HTERT RPE-1 (cell line): ENCODE results near the gene PCDH19.
"Not testable (repeated sequence)": the region's sequence is repeated elsewhere in the genome, so short reads cannot be mapped to it uniquely, and the experiment has no call there.

Source experiments
- in situ Hi-C: fragments of 300-500 bp; cut with MboI; formaldehyde crosslinking; loops from 4 replicates; pipeline ENCODE4 v1.14.3; 2020; ENCODE audit warnings: low sequenced_read_pairs

The PCDH19 gene, protein sequence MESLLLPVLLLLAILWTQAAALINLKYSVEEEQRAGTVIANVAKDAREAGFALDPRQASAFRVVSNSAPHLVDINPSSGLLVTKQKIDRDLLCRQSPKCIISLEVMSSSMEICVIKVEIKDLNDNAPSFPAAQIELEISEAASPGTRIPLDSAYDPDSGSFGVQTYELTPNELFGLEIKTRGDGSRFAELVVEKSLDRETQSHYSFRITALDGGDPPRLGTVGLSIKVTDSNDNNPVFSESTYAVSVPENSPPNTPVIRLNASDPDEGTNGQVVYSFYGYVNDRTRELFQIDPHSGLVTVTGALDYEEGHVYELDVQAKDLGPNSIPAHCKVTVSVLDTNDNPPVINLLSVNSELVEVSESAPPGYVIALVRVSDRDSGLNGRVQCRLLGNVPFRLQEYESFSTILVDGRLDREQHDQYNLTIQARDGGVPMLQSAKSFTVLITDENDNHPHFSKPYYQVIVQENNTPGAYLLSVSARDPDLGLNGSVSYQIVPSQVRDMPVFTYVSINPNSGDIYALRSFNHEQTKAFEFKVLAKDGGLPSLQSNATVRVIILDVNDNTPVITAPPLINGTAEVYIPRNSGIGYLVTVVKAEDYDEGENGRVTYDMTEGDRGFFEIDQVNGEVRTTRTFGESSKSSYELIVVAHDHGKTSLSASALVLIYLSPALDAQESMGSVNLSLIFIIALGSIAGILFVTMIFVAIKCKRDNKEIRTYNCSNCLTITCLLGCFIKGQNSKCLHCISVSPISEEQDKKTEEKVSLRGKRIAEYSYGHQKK (N-terminal part only)

DNA sequence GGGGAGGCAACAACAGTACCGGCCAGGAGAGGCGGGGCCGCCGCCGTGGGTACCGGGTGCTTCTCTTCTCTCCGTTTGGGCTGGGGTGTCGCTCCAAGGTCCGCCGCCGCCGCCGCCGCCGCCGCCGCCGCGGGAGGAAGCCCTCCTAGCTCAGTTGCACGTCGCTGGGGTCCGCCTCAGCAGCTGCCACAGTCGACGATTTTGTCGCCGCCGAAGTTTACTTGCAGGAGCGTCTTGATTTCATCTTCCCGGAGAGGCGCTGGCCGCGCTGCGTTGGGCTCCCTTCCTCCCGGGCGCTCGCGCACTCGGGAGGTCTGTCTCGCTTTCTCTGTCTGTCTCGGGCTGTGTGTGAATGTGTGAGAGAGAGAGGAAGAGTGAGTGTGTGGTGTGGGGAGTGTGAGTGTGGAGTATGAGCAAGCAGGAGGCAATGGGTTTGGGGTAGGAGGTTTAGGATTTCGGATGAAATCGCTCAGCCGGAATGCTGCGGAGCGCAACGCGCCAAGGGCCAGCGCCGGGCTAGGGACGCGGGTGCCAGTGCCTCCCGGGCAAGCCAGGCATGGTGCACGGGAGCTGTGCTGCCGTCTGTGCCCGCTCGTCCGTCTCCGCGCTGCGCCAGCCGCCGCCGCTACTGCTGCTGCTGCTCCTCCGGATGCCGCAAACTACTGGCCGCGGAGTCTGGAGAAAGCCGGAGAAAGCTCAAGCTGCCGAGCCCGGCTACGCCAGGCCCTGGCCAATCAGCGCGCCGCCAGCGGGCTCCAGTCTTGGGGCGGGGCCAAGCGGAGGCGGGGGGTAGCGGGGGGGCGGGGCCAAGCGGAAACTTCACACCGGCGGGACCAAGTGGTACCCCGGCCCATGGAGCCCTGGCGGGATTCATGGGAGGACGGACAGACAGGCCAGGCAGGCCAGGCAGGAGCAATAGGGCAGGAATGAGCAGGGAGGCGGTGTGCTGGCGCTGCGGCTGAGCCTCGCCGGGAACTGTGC, at the start of gene PCDH19:
Gene PCDH19, minus strand, starts transcription at position 664 of the 981 bp plus-strand sequence. CDS start 1,676 bp downstream, outside the sequence.
- in situ Hi-C loops: no loop called here

DNA sequence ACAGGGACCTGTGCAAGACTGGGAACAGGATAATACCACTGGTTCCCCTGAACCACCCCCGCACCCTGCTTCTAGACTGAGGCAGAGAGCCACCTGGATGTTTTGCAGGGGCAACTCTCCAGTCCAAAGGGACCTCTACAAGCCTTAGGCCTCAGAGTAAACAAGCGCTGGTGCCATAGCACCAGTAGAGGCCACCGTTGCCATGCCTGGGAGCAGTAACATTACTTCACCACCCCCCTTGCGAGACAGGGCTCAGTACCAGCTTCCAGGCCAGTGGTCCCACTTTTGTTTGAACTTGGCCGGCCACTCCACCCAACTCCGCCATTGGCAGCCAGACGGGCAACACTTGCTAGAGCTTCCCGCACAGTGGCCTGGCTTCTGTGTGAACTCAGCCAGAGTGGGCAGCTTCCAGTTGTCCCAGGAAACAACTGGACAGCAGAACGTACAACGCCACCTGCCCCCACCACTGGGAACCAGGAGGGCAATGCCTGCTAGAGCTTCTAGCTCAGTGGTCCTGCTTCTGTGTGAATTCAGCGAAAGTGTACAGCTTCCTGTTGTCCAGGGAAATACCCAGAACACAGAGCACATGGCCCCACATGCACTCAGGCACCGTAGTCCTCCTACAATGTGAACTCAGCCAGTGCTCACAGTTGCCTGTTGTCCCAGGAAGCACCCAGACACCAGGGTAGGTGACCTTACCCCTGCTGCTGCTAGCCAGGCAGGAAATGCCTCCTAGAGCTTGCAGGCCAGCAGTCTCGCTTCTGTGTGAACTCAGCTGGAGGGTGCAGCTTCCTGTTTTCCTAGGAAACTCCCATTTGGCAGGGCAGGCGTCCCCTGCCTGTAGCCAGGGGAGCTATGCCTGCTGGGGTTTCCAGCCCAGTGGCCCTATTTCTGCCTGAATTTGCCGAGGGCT, 39.9 kb upstream of the PCDH19 start:
- in situ Hi-C loops: no loop called here

DNA sequence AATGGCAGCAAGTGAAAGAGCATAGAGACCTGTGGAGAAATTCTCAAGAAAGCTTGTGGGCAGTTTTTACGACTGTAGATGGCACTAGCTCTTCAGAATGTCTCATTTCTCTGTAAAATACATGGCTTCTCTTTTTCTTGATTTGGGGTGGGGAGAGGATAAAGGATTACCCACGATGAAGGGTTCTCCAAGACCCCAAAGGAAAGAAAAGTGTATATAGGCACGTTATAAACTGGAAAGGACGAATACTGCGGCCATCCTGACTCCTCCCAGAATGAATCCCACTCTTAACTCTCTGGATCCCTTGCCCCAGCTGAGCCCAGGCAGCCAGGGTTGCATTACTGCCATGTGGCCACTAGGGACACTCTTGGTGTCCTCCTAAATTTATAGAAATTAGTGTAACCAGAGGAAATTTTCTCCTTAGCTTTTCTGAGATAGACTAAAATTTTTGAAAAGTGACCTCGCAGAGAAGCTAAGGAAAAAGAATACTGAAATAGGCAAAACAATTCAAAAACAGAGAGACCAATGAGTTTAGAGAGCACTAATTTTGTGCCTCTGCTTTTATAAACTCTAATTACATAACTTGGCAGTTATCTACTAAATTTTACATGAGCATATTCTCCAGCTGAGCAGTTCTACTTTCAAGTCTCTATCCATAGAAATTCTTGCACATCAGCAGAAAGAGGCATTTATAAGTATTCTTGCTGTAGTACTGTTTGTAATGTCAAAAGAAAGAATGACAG, 37.8 kb upstream of the PCDH19 start:
- in situ Hi-C loops: no loop called here

DNA sequence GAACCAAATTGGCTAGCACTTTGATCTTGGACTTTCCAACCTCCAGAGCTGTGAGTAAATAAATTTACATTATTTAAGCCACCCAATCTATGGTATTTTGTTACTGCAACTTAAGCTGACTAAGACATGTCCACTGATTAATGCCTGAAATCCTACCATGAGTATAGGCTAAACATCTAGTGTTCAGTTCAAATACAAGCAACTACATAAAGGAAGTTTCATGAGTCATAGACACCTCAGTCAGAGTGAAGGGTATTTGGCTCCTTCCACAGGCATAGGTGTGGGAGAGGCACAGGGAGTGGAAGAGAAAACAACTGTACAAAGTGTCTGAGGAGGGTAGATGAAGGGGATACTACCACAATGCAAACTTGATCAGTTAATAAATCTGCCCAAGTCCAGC, 35.5 kb upstream of the PCDH19 start:
- in situ Hi-C loops: no loop called here

DNA sequence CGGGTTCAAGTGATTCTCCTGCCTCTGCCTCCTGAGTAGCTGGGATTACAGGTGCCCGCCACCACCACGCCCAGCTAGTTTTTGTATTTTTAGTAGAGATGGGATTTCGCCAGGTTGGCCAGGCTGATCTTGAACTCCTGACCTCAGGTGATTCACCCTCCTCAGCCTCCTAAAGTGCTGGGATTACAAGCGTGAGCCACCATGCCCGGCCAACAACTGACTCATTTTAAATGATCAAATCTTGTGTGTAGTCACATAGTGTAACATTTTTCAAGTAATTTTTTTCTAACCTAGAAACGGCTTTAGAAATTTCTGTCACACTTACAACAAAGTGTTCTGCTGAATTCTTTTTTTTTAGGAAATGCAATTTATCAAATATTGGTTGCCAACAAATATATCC, 31.2 kb upstream of the PCDH19 start:
- in situ Hi-C loops: not testable (repeated sequence)

DNA sequence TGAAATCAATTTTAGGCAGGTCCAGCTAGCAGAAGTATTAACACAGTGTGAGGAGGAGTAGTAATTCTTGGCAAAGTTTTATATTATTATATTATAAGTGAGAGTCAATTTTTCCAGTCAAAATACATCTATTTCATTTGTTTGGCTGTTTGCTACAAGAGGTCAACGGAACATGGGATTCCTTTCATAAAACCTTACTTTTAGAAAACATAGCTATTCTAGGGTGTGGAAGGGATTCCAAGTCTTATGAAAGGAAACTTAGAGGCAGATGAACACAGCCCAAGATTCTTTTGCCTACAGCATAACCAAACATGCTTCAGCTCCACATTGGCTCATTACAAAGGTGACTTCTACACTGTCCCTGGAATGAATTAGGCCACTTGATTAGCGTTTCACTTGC, 29.9 kb upstream of the PCDH19 start:
- in situ Hi-C loops: no loop called here

DNA sequence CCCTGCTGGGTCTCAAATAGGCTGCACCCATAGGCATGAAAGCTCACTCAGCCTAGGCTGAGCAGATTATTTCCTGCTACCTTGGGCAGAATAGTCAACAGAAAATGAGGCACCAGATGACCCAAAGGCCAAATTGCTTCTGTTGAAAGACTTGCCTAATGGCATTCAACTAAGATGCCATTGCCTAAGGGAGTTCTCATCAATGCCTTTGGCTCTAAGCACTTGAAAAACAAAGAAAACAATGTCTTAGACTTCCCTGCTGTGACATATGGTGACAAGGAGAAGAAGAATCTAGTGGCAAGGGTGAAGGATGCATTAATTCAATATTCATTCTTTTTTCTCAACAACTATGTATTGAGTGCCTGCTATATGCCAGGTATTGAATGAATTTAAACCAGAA, 25.7 kb upstream of the PCDH19 start:
- in situ Hi-C loops: no loop called here

DNA sequence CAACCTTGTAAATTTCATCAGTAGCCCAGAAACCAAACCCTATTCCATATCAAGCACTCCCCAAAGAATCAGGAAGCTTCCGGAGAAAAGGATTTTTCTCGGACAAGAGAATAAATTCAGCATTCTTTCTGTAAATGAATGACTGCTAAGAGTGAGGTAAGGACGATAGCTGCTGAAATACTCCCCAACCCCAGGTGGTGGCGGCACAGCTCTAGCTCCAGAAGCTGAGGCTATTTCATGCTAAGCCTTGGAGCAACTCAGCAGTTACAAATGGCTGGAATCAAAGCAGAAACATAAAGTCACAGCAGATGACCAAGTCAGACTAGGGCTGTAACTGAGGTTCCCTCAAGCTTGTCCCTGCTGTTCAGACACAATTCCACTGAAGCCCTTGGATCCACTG, 13.9 kb upstream of the PCDH19 start:
- in situ Hi-C loops: no loop called here

DNA sequence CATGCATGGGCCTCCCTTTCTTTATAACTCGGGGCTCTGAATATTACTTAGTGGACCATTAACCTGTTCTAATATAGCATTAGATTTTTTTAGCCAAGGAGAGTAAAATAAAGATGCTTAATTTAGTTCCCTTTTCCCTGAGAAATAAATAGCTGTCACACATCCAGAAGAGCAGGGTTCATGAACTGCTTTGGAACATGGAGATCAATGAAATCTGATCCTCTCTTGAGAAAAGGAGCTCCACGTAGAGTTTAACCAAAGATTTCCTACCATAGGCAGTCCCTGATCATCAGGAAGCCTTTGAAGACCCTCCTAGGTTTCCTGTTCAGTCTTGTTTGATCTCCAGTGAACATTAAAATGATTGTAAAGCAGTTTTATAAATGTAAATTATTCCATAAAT, 8.5 kb upstream of the PCDH19 start:
- in situ Hi-C loops: no loop called here

DNA sequence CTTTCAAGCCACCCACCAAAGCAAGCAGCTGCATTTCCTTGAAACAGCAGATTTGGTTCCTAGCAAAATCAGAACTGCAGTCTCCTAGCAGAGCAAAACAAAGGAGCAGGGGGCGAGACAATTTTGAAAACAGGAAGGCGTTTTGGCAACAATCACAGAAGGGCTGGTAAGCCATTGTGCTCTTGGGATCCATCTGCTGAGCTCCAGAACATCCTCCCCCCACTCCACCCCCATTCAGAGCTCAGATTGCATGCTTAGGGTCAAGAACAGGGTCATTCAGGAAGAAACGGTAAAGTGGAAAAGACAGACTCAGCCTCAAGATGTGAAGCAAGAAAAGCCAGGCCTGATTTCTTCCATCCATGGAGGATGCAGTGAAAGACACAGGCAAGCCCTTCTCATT, 7.6 kb upstream of the PCDH19 start:
- in situ Hi-C loops: no loop called here

DNA sequence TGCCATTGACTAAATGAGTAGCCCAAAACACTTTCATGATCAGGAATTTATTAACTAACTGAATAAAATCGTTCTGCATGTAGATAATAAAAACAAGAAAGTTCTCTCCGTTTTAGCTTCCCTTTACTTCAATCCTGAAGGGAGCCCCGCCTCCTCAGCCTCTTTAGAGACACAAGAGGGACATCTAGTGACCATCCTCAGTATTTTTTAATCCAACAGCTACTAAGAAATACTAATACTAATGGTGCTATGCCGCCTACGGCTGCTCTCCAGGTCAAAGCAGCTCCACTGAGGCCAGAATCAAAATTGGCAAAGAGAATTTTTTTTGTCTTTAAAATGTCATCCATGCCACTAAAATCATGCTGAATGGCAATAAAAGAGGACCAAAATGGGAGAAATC, 3.2 kb upstream of the PCDH19 start:
- in situ Hi-C loops: no loop called here

DNA sequence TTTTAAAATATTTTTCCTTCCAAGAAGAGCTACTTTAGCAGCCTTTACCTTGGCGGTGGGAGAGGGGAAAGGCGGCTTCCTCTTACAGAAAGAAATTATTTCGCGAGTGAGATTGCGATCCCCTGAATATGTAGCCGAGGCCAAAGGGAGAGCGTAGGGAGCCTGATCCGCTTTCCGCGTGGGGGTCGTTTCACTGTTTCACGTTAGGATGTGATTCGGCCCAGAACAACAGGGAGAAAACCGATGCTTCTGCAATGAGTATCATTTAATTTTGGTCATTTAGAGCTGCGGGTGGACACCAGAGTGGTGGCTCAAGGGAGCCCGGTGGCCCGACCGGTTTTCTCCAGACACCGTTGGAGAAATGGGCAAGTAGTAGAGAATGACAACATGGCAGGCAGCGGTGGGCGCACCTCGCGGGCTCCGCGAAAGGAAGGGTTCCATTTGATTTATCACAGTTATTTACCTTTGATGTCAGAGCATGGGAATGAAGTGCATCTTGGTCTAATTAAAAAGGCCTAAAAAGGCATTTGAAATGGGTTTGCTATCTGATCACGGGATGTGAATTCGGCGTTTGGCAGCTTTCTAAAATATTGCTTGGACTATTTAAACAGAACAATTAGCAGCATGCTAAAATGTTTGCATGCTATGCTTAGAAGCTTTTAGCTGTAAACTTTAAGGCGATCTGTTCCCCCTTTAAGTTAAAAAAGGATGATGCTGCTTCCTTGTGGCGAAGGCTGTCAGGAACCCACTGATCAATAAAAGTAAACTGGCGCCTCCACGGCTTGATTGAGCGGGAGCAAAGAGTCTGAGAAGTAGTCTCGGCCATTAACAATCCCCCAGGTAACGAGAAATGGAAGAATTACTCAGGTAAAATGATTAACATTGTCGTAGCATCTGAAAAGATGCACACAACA, 2.0 kb upstream of the PCDH19 start:
- in situ Hi-C loops: no loop called here

DNA sequence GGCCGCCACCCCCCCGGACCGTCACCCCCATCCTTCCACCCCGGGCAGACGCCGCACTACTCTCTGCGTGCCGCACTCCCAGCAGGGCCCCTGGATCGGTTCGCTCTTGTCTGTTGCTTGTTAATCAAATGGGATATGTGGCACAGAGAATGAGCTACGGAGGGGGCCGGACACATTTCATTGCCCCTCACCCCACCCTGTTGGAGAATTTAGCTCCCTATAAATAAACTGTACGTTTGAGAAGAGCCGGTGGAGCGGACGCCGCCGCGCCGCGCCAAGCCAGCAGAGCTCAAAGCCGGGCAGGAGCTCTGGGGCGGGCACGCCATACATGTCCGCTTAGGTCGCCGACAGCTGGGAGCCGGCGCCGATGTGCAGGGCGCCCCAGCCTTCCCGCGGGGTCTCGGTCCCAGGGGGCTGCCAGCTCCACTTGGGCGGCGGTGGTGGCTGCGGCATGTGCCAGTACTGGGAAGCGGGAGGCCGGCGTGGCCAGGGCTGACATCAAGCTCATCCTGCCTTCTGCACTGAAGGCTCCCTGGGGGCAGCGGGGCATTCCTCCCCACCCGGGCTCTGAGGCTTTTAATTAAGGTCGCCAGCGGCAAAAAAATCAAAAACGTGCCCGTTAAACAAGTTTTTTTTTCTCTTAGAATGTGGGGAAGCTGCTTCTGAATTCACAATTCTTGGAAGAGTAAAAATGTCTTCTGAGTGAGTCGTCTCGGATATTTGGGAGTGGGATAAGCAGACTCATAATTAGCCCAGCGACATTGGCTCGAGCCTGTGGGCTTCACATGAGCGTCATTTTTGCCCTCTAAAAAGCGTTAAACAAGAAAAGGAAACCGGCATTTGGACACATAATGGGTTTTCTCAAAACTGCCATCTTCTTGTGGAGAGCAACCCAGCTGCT, 1.1 kb upstream of the PCDH19 start:
- in situ Hi-C loops: no loop called here

DNA sequence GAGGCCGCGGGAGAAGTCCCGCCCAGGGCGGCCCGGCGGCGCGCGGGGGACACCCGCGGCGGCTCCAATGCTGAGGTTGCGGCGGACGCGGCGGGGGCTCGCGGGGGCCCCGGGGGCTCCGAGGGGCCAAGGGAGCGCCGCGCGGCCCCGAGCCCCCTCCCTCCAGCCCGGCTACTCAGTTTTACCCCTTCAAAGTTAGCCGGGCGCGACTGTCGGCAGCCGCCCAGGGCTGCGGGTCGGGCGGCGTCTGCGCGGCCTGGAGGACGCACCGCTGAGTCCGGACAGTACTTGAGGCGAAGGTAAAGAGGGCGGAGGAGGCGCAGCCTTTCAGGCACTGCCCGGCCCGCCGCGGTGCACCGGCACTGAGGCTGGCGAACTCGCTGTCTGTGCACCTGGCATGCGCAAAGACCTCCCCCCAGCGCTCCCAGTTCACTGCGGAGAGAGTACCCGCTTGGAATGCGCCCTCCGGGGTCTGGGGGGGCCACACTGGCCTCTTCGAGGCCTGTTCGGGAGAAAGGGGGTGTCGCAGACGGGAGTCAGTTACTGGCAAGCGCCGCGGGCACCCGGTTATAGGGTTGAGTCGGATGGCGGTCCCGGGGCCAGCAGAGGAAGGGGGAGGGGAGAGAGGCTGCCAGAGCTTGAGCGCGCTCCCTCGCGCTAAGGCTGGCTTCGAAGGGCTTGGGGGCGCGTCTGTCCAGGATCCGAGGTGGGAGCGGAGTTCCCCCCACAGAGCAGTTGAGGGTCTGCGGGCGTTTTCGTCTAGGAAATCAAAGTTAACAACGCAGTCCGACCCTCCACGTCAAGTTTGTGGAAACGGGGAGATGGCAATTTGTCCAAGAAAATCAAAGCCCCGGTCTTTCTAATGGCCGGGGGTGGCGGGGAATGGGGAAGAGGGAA, 1.1 kb downstream of the PCDH19 start:
- in situ Hi-C loops: no loop called here

DNA sequence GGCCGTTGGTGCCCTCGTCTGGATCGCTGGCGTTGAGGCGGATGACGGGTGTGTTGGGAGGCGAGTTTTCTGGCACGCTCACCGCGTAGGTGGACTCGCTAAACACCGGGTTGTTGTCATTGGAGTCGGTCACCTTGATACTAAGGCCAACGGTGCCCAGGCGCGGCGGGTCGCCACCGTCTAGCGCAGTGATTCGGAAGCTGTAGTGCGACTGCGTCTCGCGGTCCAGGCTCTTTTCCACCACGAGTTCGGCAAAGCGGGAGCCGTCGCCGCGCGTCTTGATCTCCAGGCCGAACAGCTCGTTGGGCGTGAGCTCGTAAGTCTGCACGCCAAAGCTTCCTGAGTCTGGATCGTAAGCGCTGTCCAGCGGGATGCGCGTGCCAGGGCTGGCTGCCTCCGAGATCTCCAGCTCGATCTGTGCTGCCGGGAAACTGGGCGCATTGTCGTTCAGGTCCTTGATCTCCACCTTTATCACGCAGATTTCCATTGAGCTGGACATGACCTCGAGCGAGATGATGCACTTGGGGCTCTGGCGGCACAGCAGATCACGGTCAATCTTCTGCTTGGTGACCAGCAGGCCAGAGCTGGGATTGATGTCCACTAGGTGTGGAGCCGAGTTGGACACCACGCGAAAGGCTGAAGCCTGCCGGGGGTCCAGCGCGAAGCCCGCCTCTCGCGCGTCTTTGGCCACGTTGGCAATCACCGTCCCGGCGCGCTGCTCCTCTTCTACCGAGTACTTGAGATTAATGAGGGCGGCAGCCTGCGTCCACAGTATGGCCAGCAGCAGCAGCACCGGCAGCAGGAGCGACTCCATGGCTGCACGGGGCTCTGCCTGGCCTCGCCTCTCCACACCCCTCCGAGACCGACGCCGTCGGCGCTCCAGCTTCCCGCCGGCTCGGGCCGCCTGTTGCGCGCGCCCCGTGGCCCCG, 2.0 kb downstream of the PCDH19 start:
- in situ Hi-C loops: no loop called here
